Stimulated activated CD8-positive, alpha-beta memory T cell treated with anti-CD3 and anti-CD28 coated beads, Interleukin-4, amount 100 ng/mL, for 4 hours (primary cell): Measurements from ENCODE around the gene LRRC71.

Experiments used
- DNase-seq, 2 donors: peaks; one replicate each; pipeline ENCODE4 v3.0.0-alpha.2; 2020; ENCODE audit warnings: low read depth in 2 of 2, low spot score in 1 of 2

LRRC71 gene

GRCh38 chr1:156945881-156946661 is 25.6 kb downstream of the LRRC71 start:
- DNase-seq = no peak

GRCh38 chr1:156947127-156947526 is 26.7 kb downstream of the LRRC71 start:
- no peak for DNase-seq

- DNase-seq = no peak
Measured at GRCh38 chr1:156947818-156948525, 27.5 kb downstream of the LRRC71 start.

GRCh38 chr1:156948708-156949107 is 28.3 kb downstream of the LRRC71 start:
- no peak for DNase-seq

- no peak for DNase-seq
Measured at GRCh38 chr1:156949127-156949526, 28.7 kb downstream of the LRRC71 start.

GRCh38 chr1:156951371-156951770 is 30.9 kb downstream of the LRRC71 start:
- DNase-seq = no peak

GRCh38 chr1:156953571-156953970 is 33.1 kb downstream of the LRRC71 start:
- no peak for DNase-seq

- no peak for DNase-seq
Measured at GRCh38 chr1:156956333-156956732, 35.9 kb downstream of the LRRC71 start.

- DNase-seq = no peak
Measured at GRCh38 chr1:156957634-156958033, 37.2 kb downstream of the LRRC71 start.

GRCh38 chr1:156958247-156958714 is 37.8 kb downstream of the LRRC71 start:
- DNase-seq = no peak

GRCh38 chr1:156959414-156959813 is 39.0 kb downstream of the LRRC71 start:
- no peak for DNase-seq

GRCh38 chr1:156959925-156960324 is 39.5 kb downstream of the LRRC71 start:
- no peak for DNase-seq

- DNase-seq = no peak
Measured at GRCh38 chr1:156961709-156962108, 41.3 kb downstream of the LRRC71 start.

GRCh38 chr1:156963621-156964020 is 43.2 kb downstream of the LRRC71 start:
- DNase-seq = peak in 1 of 2 donors; percentile 4

- no peak for DNase-seq
Measured at GRCh38 chr1:156964441-156964840, 44.0 kb downstream of the LRRC71 start.

- DNase-seq = no peak
Measured at GRCh38 chr1:156969496-156969895, 49.1 kb downstream of the LRRC71 start.

GRCh38 chr1:156970017-156970416 is 49.6 kb downstream of the LRRC71 start:
- DNase-seq = no peak

GRCh38 chr1:156973417-156973816 is 53.0 kb downstream of the LRRC71 start:
- no peak for DNase-seq

- no peak for DNase-seq
Measured at GRCh38 chr1:156975084-156975483, 54.7 kb downstream of the LRRC71 start.

- DNase-seq = no peak
Measured at GRCh38 chr1:156980551-156980950, 60.1 kb downstream of the LRRC71 start.
